OCI-LY1 (cell line): ENCODE results near the gene TMEM131.

ENCODE experiments used
- CTCF ChIP-seq: fragments of 200-600 bp; sonication (generic), shearing (Covaris generic); IDR thresholded peaks from 2 replicates; pipeline ENCODE4 v1.5.1; 2017; ENCODE audit warnings: mild to moderate bottlenecking, antibody characterized with exemption, low read length, moderate library complexity, mixed read lengths
- EZH2 ChIP-seq: fragments of 200-600 bp; sonication (generic), shearing (Covaris generic); IDR thresholded peaks from 2 replicates; pipeline ENCODE4 v1.8.0; 2017; ENCODE audit warnings: borderline replicate concordance, mixed run types, mild to moderate bottlenecking, antibody characterized with exemption, low read length, moderate library complexity, mixed read lengths

- TF ChIP-seq CTCF (peak; percentile 21; the same call in 1 of the 2 replicates), EZH2 (no peak)
These were observed 137.3 kb downstream of the TMEM131 start for GRCh38 chr2:97858442-97858841.
